K562 (cell line): ENCODE measurements around the gene BCAR3. TPM values are rescaled to one million over a fixed set of nuclear protein-coding genes. Genes with fewer than 3 reads are reported as not detected.

Experiments used
- ATAC-seq: fragments of 200-7000 bp; cut with Tn5 transposase; 3 replicates; pipeline ENCODE4 v1.9.1; 2020; ENCODE audit warnings: moderate library complexity
- BruUV-seq: library from RNA; stranded (reverse); fragments of 400-500 nt; replicated peaks from 2 replicates; lab custom pipeline; 2021; lab: Mats Ljungman, UMichigan
- CTCF ChIA-PET: fragments of 300-600 bp; formaldehyde crosslinking; extraction: SDS; loops from one replicate; lab custom pipeline; 2021; ENCODE audit warnings: low intra/inter-chr PET ratio; lab: Yijun Ruan, JAX
- POLR2A ChIA-PET: fragments of 300-600, 350-650 bp; sonication (Branson Sonifier 250); formaldehyde crosslinking; extraction: SDS; loops from one replicate; lab custom pipeline; 2021; ENCODE audit warnings: antibody characterized with exemption, inconsistent platforms; lab: Yijun Ruan, JAX
- DNase-seq, 4 experiments: peaks; one replicate each; pipeline versions ENCODE4 v3.0.0 to v3.0.0-alpha.2; 2011 to 2018; ENCODE audit warnings: low spot score in 3 of 4, mixed read lengths in 3 of 4; ENCODE audit errors: extremely low read depth in 1 of 4
- FAIRE-seq: peaks from 2 replicates; lab custom pipeline; 2011; peaks lifted over from hg19 to GRCh38; lab: Jason Lieb, UNC
- H2AFZ ChIP-seq: 2 replicates; pipeline ENCODE4 v1.6.0; 2011; ENCODE audit warnings: low read depth, low read length, control low read depth, inconsistent platforms
- H3K27ac ChIP-seq: fragments of 200-600 bp; 3 replicates; pipeline ENCODE4 v1.8.0; 2011; ENCODE audit warnings: low read depth, mild to moderate bottlenecking, control low read depth, inconsistent platforms, low read length, moderate library complexity, mixed read lengths; ENCODE audit errors: extremely low read depth
- H3K27me3 ChIP-seq, 2 experiments: fragments of 300-600 bp in 1 of 2; 2 replicates in 1 of 2; 3 replicates in 1 of 2; pipeline versions ENCODE4 v1.6.0 to v1.8.0; 2011; ENCODE audit warnings: inconsistent platforms in 2 of 2, low read length in 2 of 2, mild to moderate bottlenecking in 1 of 2, mixed read lengths in 1 of 2, moderate library complexity in 1 of 2; ENCODE audit not compliant: control insufficient read depth in 2 of 2, insufficient read depth in 2 of 2
- H3K36me3 ChIP-seq: fragments of 300-600 bp; 3 replicates; pipeline ENCODE4 v1.8.0; 2011; ENCODE audit warnings: mild to moderate bottlenecking, low read length, inconsistent platforms; ENCODE audit not compliant: control insufficient read depth, insufficient read depth
- H3K4me1 ChIP-seq, 2 experiments: fragments of 200-600 bp in 1 of 2; replicated peaks in 1 of 2; 2 replicates in 1 of 2; 3 replicates in 1 of 2; pipeline versions ENCODE4 v1.5.1 to v1.8.0; 2011; ENCODE audit warnings: inconsistent platforms in 2 of 2, low read length in 2 of 2, mild to moderate bottlenecking in 1 of 2, mixed read lengths in 1 of 2, moderate library complexity in 1 of 2; ENCODE audit not compliant: control insufficient read depth in 2 of 2, insufficient read depth in 2 of 2
- H3K4me2 ChIP-seq: 2 replicates; pipeline ENCODE4 v1.6.1; 2011; ENCODE audit warnings: low read length, control low read depth, inconsistent platforms, mixed read lengths; ENCODE audit not compliant: insufficient read depth
- H3K4me3 ChIP-seq: fragments of 200-600 bp; sonication (generic), shearing (Covaris generic); 2 replicates; pipeline ENCODE4 v1.5.1; 2016; ENCODE audit warnings: control low read depth, inconsistent platforms
- H3K79me2 ChIP-seq: fragments of 200-600 bp; 3 replicates; pipeline ENCODE4 v1.8.0; 2011; ENCODE audit warnings: low read length, inconsistent platforms; ENCODE audit not compliant: control insufficient read depth, insufficient read depth
- H3K9ac ChIP-seq, 2 experiments: 2 replicates each; pipeline versions ENCODE4 v1.6.0 to v1.6.1; 2011; ENCODE audit warnings: low read depth in 2 of 2, low read length in 2 of 2, control low read depth in 1 of 2, inconsistent platforms in 1 of 2, mild to moderate bottlenecking in 1 of 2, mixed read lengths in 1 of 2; ENCODE audit not compliant: insufficient read depth in 1 of 2
- H3K9me1 ChIP-seq: one replicate; pipeline ENCODE4 v1.6.0; 2011; ENCODE audit warnings: inconsistent platforms, mild to moderate bottlenecking, low read length, moderate library complexity; ENCODE audit not compliant: control insufficient read depth, insufficient read depth
- H3K9me3 ChIP-seq: replicated peaks from 2 replicates; pipeline ENCODE4 v1.5.1; 2011; ENCODE audit warnings: low read depth, low read length, inconsistent platforms; ENCODE audit not compliant: control insufficient read depth, insufficient read depth
- H4K20me1 ChIP-seq: replicated peaks from 2 replicates; pipeline ENCODE4 v1.6.1; 2011; ENCODE audit warnings: low read length, inconsistent platforms, mixed read lengths; ENCODE audit not compliant: control insufficient read depth, insufficient read depth
- ADNP ChIP-seq: fragments of 200-800 bp; sonication (Bioruptor generic); IDR thresholded peaks from 2 replicates; pipeline ENCODE4 v1.6.1; 2016; ENCODE audit warnings: missing genetic modification characterization, missing compliant biosample characterization
- ARHGAP35 ChIP-seq: fragments of 450-650 bp; IDR thresholded peaks from 2 replicates; pipeline ENCODE4 v1.6.1; 2018; ENCODE audit not compliant: partially characterized antibody
- BCOR ChIP-seq: fragments of 450-650 bp; IDR thresholded peaks from 2 replicates; pipeline ENCODE4 v1.6.1; 2016
- BHLHE40 ChIP-seq: IDR thresholded peaks from 2 replicates; pipeline ENCODE4 v1.6.1; 2011; ENCODE audit warnings: low read length, improper control_type of control experiment
- BRD4 ChIP-seq: fragments of 200-600 bp; sonication (generic); IDR thresholded peaks from 2 replicates; pipeline ENCODE4 v1.6.1; 2017; ENCODE audit warnings: inconsistent platforms
- CREBBP ChIP-seq: IDR thresholded peaks from one replicate; pipeline ENCODE4 v1.6.1; 2012; ENCODE audit warnings: low read depth, mild to moderate bottlenecking, control low read depth, inconsistent platforms, low read length
- CREM ChIP-seq: IDR thresholded peaks from 2 replicates; pipeline ENCODE4 v1.6.1; 2014; ENCODE audit warnings: antibody characterized with exemption, low read depth
- DEAF1 ChIP-seq: fragments of 450-650 bp; formaldehyde crosslinking; IDR thresholded peaks from 2 replicates; pipeline ENCODE4 v1.4.0; 2020; ENCODE audit warnings: mild to moderate bottlenecking, moderate library complexity
- E2F8 ChIP-seq: fragments of 450-650 bp; IDR thresholded peaks from 2 replicates; pipeline ENCODE4 v1.7.1; 2018; ENCODE audit warnings: mild to moderate bottlenecking, low read depth; ENCODE audit not compliant: partially characterized antibody
- ELF2 ChIP-seq: fragments of 250-450 bp; sonication (Bioruptor Pico); IDR thresholded peaks from 2 replicates; pipeline ENCODE4 v1.5.0; 2021; ENCODE audit warnings: mild to moderate bottlenecking
- MEF2A ChIP-seq: IDR thresholded peaks from 2 replicates; pipeline ENCODE4 v1.6.1; 2011; ENCODE audit warnings: low read depth, mild to moderate bottlenecking, low read length, moderate library complexity; ENCODE audit not compliant: control insufficient read depth
- MTF1 ChIP-seq: fragments of 250-450 bp; sonication (Bioruptor Pico); IDR thresholded peaks from 2 replicates; pipeline ENCODE4 v1.9.0; 2021; ENCODE audit warnings: moderate library complexity, mild to moderate bottlenecking, inconsistent platforms, borderline replicate concordance
- NR2F6 ChIP-seq: fragments of 450-650 bp; formaldehyde crosslinking; IDR thresholded peaks from 2 replicates; pipeline ENCODE4 v1.4.0; 2020; ENCODE audit warnings: mild to moderate bottlenecking
- PHB2 ChIP-seq: fragments of 450-650 bp; IDR thresholded peaks from 2 replicates; pipeline ENCODE4 v1.6.1; 2017; ENCODE audit warnings: low read depth
- SMAD1 ChIP-seq: fragments of 150-350 bp; IDR thresholded peaks from 2 replicates; pipeline ENCODE4 v1.6.1; 2014; ENCODE audit warnings: low read length, low read depth; ENCODE audit not compliant: partially characterized antibody
- SREBF2 ChIP-seq: sonication (generic); formaldehyde crosslinking; IDR thresholded peaks from 2 replicates; pipeline ENCODE4 v1.4.0; 2020; ENCODE audit warnings: mild to moderate bottlenecking, missing genetic modification reagents
- ZNF644 ChIP-seq: fragments of 200-800 bp; sonication (Bioruptor generic); IDR thresholded peaks from 2 replicates; pipeline ENCODE4 v1.6.1; 2016; ENCODE audit warnings: low read depth, missing genetic modification characterization, missing compliant biosample characterization
- ZNF707 ChIP-seq: fragments of 250-450 bp; sonication (Bioruptor Pico); conservative IDR thresholded peaks from 2 replicates; pipeline ENCODE4 v1.8.0; 2022; ENCODE audit warnings: inconsistent platforms, mild to moderate bottlenecking, moderate library complexity
- WGBS: fragments of 100-300 bp; shearing (Covaris generic); methylation state at CpG from one replicate; pipeline ENCODE4 v1.1.6; 2016; ENCODE audit warnings: low coverage, mixed read lengths; ENCODE audit not compliant: insufficient coverage; ENCODE audit errors: missing lambda C conversion rate; 5-methylcytosine and 5-hydroxymethylcytosine counted together
- in situ Hi-C: fragments of 300-500 bp; cut with MboI; formaldehyde crosslinking; loops from 4 replicates; pipeline ENCODE4 v1.15.0; 2018; ENCODE audit warnings: inconsistent platforms, mixed read lengths
- intact Hi-C: fragments of 100-400 bp; cut with micrococcal nuclease; formaldehyde crosslinking; loops from 2 replicates; pipeline ENCODE4 v1.14.2; 2022
- polyA plus RNA-seq, 8 experiments: library from polyadenylated mRNA; depleted of rRNA in 4 of 8; stranded (reverse) in 5 of 8; unstranded in 3 of 8; fragments of >200 nt; fragmentation: Nextera tagmentation in 2 of 8; fragmentation: Illumina TruSeq in 1 of 8; extraction: Ambion mirVana in 2 of 8; extraction: Trizol in 1 of 8; gene quantifications; 2 replicates each; pipeline versions ENCODE4 v1.2.1 to v1.2.3, GENCODE V29; 2011 to 2014; ENCODE audit warnings: inconsistent platforms in 1 of 8, missing spikeins in 1 of 8
- total RNA-seq, 7 experiments: library from RNA; depleted of rRNA in 6 of 7; stranded (reverse); fragments of >200 nt in 6 of 7; fragmentation: Illumina TruSeq in 2 of 7; extraction: Trizol in 2 of 7; gene quantifications; 2 replicates each; pipeline versions ENCODE4 v1.2.1 to v1.2.3, GENCODE V29; 2011 to 2021; ENCODE audit warnings: low replicate concordance in 1 of 7
- TF ChIP-seq, protein P1 (sequence below): fragments of 250-450 bp; sonication (Bioruptor Pico); IDR thresholded peaks from 2 replicates; pipeline ENCODE4 v1.8.0; 2021; ENCODE audit warnings: mild to moderate bottlenecking, moderate library complexity

BCAR3 gene
- total and polyA plus RNA-seq, 9 of the 15 experiments (the other 6 are each of a cell fraction or from before 2014, with no cell fraction given): 1.8 to 6.3 (median 3.8) TPM

- ATAC-seq: no peak
- no peak overlapping the region for H3K27ac ChIP-seq
- no peak overlapping the region for H3K9ac ChIP-seq
- 0 out of 2 replicates have a peak, but pooled peaks cover 3% of the 10 kb centered on the region for H4K20me1 ChIP-seq
- H3K9me1 ChIP-seq: no peaks in the 10 kb centered on the region
- CTCF ChIA-PET: no interaction called here
- in situ Hi-C loops (no loop called here), intact Hi-C loops (no loop called here)
- H3K4me3 ChIP-seq: no peak overlapping the region
- H3K36me3 ChIP-seq: no peaks in the 10 kb centered on the region
- no peaks in the 10 kb centered on the region for H3K9me3 ChIP-seq
- H3K4me1 ChIP-seq: peaks cover 0 to 12% of the 10 kb centered on the region in 2 experiments; a peak in 4 of 5 replicates
- peaks cover 0 to 20% of the 10 kb centered on the region in 2 experiments; a peak in 2 of 5 replicates for H3K27me3 ChIP-seq
- POLR2A ChIA-PET: no interaction called here
- no TSS peak for BruUV-seq
- H2AFZ ChIP-seq: no peak overlapping the region
- WGBS: 9% methylated on average over 2 of the region's 2 CpGs
- no peak for TF ChIP-seq NR2F6
- no peak for TF ChIP-seq SMAD1
- TF ChIP-seq ELF2: no peak
- no peak for TF ChIP-seq SREBF2
- TF ChIP-seq, protein P1, sequence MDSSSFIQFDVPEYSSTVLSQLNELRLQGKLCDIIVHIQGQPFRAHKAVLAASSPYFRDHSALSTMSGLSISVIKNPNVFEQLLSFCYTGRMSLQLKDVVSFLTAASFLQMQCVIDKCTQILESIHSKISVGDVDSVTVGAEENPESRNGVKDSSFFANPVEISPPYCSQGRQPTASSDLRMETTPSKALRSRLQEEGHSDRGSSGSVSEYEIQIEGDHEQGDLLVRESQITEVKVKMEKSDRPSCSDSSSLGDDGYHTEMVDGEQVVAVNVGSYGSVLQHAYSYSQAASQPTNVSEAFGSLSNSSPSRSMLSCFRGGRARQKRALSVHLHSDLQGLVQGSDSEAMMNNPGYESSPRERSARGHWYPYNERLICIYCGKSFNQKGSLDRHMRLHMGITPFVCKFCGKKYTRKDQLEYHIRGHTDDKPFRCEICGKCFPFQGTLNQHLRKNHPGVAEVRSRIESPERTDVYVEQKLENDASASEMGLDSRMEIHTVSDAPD: no peak
- no peak for TF ChIP-seq PHB2
- TF ChIP-seq BCOR: no peak
- no peak for TF ChIP-seq MEF2A
- no peak for TF ChIP-seq MTF1 (CRISPR knock-in tag)
- no peak for TF ChIP-seq DEAF1 (CRISPR knock-in tag)
- TF ChIP-seq ADNP (tag): no peak
- no peak for TF ChIP-seq ZNF707 (CRISPR knock-in tag)
- TF ChIP-seq ZNF644 (tag): no peak
- TF ChIP-seq CREM: no peak
- no peak for TF ChIP-seq ARHGAP35
- TF ChIP-seq BHLHE40: no peak
- no peak for TF ChIP-seq CREBBP
- no peak for TF ChIP-seq E2F8
- no peak for TF ChIP-seq BRD4
- no peak for FAIRE-seq
- H3K4me2 ChIP-seq: no peak overlapping the region
- DNase-seq: no peak
- no peaks in the 10 kb centered on the region for H3K79me2 ChIP-seq
These were observed 22.4 kb upstream of the BCAR3 start for GRCh38 chr1:93704052-93704451.
